RWPE2 (cell line): Measurements from ENCODE around the gene INPP5A.

Experiments
- ATAC-seq: fragments of 200-7000 bp; cut with Tn5 transposase; 3 replicates; pipeline ENCODE4 v1.9.1; 2021; ENCODE audit warnings: low read depth
- DNase-seq: peaks from one replicate; pipeline ENCODE4 v3.0.0-alpha.2; 2020; ENCODE audit warnings: low spot score
- H3K27ac ChIP-seq: fragments of 450-650 bp; 2 replicates; pipeline ENCODE4 v1.5.1; 2017; ENCODE audit warnings: mild to moderate bottlenecking; ENCODE audit not compliant: poor library complexity, severe bottlenecking
- H3K27me3 ChIP-seq: fragments of 250-450 bp; sonication (Bioruptor Pico); 2 replicates; pipeline ENCODE4 v1.5.1; 2021; ENCODE audit warnings: mild to moderate bottlenecking, moderate library complexity; ENCODE audit not compliant: insufficient read depth, poor library complexity, severe bottlenecking
- H3K36me3 ChIP-seq: fragments of 250-450 bp; sonication (Bioruptor Pico); 2 replicates; pipeline ENCODE4 v1.5.1; 2020; ENCODE audit warnings: low read depth, mild to moderate bottlenecking, moderate library complexity
- H3K4me1 ChIP-seq: fragments of 250-450 bp; sonication (Bioruptor Pico); 2 replicates; pipeline ENCODE4 v1.5.1; 2021; ENCODE audit warnings: mild to moderate bottlenecking, moderate library complexity; ENCODE audit not compliant: insufficient read depth, poor library complexity, severe bottlenecking
- H3K4me3 ChIP-seq: fragments of 250-450 bp; sonication (Bioruptor Pico); 2 replicates; pipeline ENCODE4 v1.5.1; 2021; ENCODE audit warnings: mild to moderate bottlenecking, moderate library complexity; ENCODE audit not compliant: severe bottlenecking
- H3K9me3 ChIP-seq: fragments of 250-450 bp; sonication (Bioruptor Pico); 2 replicates; pipeline ENCODE4 v1.5.1; 2021; ENCODE audit warnings: mild to moderate bottlenecking, moderate library complexity; ENCODE audit not compliant: severe bottlenecking
- TF ChIP-seq, protein P1 (sequence below): fragments of 450-650 bp; IDR thresholded peaks from one replicate; pipeline ENCODE4 v1.5.1; 2017; ENCODE audit warnings: mild to moderate bottlenecking, moderate library complexity; ENCODE audit not compliant: poor library complexity, severe bottlenecking

Gene INPP5A

DNA sequence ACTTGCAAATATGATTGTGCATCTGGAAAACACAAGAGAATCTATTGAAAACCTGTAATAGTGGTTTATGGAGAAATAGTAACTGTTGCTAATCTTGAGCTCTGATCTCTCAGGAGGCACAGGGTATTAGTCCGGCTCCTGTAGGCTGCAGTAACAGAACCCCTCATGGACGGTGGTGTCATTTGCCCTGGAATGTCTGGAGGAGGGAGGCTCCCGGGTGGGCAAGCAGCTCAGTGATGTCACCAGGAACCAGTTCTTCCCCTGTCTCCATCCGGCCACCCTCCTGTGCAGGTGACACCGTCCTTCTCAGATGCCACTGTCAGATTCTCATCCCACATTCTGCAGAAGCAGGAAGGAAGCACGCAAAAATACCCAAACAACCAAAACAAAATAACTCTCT is 29.3 kb downstream of the INPP5A start:
- no peak for ATAC-seq

DNA sequence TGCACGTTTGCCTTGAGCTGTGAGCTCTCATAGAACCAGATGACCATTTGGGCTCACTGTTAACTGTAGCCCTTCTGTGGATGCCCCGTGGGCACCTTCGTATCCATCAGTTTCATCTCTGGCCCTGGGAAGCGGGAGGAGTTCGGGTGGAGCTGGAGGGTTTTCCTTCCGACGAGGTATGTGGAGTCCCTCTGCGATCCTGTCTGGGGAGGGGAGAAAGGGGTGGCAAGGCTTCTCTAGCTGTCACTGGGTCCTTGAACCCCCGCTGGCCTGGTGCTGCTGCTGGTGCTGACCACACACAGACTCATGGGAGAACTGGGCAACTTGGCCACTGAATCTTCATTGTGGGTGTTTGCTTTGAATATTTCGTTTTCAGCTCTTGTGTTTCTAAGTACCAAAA is 32.7 kb downstream of the INPP5A start:
- no peaks in the 10 kb centered on the region for H3K36me3 ChIP-seq
- no peak for ATAC-seq
- H3K27me3 ChIP-seq = no peaks in the 10 kb centered on the region
- TF ChIP-seq, protein P1, sequence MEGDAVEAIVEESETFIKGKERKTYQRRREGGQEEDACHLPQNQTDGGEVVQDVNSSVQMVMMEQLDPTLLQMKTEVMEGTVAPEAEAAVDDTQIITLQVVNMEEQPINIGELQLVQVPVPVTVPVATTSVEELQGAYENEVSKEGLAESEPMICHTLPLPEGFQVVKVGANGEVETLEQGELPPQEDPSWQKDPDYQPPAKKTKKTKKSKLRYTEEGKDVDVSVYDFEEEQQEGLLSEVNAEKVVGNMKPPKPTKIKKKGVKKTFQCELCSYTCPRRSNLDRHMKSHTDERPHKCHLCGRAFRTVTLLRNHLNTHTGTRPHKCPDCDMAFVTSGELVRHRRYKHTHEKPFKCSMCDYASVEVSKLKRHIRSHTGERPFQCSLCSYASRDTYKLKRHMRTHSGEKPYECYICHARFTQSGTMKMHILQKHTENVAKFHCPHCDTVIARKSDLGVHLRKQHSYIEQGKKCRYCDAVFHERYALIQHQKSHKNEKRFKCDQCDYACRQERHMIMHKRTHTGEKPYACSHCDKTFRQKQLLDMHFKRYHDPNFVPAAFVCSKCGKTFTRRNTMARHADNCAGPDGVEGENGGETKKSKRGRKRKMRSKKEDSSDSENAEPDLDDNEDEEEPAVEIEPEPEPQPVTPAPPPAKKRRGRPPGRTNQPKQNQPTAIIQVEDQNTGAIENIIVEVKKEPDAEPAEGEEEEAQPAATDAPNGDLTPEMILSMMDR = no peak
- DNase-seq = no peak
- H3K27ac ChIP-seq = peak overlapping the region; percentile 81
- no peaks in the 10 kb centered on the region for H3K9me3 ChIP-seq
- peaks cover 20% of the 10 kb centered on the region for H3K4me1 ChIP-seq
- H3K4me3 ChIP-seq = no peak overlapping the region

More for the DNA sequence above, 29.3 kb downstream of the INPP5A start:
- no peak overlapping the region for H3K27ac ChIP-seq
- no peaks in the 10 kb centered on the region for H3K36me3 ChIP-seq
- TF ChIP-seq, protein P1 = no peak
- no peak overlapping the region for H3K4me3 ChIP-seq
- no peak for DNase-seq
- H3K9me3 ChIP-seq = no peaks in the 10 kb centered on the region
- H3K27me3 ChIP-seq = no peaks in the 10 kb centered on the region
- H3K4me1 ChIP-seq = peaks cover 7% of the 10 kb centered on the region

DNA sequence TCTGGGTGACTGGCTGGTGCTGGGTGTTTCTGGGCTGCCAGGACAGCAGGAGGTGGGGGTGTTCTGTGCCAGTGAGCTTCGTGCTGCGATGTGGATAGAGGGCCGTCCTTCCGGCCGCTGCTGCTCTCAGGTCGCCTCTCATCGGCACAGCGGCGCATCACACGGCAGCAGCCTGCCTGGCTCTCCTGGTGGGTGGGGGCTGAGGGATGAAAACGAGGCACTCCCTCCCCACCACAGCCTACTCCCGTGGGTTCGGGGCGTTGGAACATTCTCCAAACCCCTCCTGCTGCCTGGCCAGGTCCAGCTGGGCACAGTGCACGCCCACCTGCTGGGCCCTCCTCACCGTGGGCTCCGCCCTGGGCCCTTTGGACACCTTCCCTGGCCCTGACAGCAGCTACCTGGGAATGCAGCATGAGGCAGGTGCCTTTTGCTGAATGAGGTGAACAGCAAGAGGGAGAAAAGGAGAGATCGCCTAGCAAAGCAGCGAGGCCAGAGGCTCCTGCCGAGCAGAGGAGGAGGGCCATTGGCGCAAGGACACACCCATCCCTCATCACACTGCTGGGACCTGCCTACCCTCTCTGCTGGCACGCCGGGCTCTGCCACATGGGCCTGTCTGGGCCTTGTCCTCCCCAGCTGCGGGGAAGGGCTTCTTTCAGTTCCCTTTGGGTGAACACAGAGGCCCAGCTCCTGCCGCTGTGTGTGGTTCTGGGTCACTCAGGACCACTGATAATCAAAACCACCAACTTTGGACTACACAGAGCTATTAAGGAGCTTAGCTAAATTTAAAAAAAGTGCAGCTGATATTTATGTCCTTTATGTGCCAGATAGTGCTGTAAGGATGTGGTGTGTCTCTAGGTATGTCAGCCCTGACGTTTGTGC is 33.4 kb downstream of the INPP5A start:
- peaks cover 23% of the 10 kb centered on the region for H3K4me1 ChIP-seq

DNA sequence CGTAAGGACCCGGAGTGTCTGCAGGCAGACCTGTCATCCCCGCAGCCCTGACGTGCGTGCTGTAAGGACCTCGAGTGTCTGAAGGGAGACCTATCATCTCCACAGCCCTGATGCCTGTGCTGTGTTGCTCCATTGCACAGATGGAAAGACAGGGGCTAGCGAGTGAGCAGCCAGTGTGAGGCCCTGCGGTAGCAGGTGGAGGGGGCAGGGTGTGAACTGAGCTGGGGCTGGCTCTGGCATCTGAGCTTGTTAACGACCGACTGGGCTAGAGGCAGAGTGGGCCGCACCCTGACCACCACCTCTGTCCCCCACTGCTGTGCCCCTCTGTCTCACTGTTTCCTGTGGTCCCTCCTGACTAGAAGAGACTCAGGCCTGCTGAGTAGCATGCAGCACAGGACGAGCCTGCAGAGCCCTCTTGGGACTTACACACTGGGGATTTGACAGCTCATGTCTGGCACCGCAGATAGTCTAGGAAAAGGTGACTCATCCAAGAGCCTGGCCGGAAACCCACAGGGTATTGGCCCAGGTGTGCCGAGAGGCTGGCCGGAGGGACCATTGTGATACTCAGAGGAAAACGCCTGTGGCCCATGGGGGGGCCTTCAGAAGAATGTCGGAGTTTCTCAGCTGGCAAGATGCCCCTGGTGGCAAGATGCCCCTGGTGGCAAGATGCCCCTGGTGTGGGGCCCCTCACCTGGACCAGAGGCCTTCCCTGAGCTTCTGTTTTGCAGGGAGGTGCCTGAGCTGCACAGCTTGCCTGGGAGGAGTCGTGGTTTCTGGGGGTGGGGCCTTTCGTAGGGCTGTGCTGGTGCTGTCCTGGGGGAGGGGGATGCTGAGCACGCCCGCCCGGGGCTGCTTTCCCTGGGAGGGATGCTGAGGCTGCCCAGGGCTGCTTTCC is 34.3 kb downstream of the INPP5A start:
- ATAC-seq = peak; percentile 96
- H3K4me3 ChIP-seq = peak overlapping the region; percentile 14
- peak overlapping the region; percentile 81 for H3K27ac ChIP-seq

More for the DNA sequence above, 33.4 kb downstream of the INPP5A start:
- DNase-seq = no peak
- Histone ChIP-seq H3K4me3 (no peak overlapping the region), H3K27me3 (no peaks in the 10 kb centered on the region), H3K9me3 (no peaks in the 10 kb centered on the region), H3K36me3 (no peaks in the 10 kb centered on the region), H3K27ac (peak overlapping the region; percentile 81)
- peak; percentile 57 for ATAC-seq
- TF ChIP-seq, protein P1 = no peak

More for the DNA sequence above, 34.3 kb downstream of the INPP5A start:
- Histone ChIP-seq H3K27me3 (no peaks in the 10 kb centered on the region), H3K36me3 (no peaks in the 10 kb centered on the region), H3K4me1 (peaks cover 23% of the 10 kb centered on the region), H3K9me3 (no peaks in the 10 kb centered on the region)
- TF ChIP-seq, protein P1 = peak; percentile 6
- DNase-seq = peak; percentile 90
